ENCODE measurements around the gene GLIS2.

GLIS2 gene

DNA sequence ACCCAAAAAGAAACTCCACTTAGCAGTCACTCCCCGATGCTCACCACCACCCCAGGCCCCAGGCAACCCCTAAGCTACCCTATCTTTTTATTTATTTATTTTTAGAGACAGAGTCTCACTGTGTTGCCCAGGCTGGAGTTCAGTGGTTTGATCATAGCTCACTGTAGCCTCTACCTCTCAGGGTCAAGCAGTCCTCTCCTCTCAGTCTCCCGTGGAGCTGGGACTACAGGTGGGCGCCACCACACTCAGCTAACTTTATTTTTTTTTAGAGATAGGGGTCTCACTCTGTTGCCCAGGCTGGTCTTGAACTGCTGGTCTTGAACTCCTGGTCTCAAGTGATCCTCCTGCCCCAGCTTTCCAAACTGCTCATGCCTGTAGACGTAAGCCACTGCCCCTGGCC, 14.7 kb upstream of the GLIS2 start:
- FAIRE-seq, result no peak
- no peak for TF ChIP-seq POLR2AphosphoS5 (IDR thresholded peaks at IDR 0.05; ENCODE audit: low read depth, low read length)
- TF ChIP-seq POLR2A (IDR thresholded peaks at IDR 0.05; ENCODE audit: low read depth, low read length), result no peak
- no peak for TF ChIP-seq TAF1 (IDR thresholded peaks at IDR 0.05; ENCODE audit: borderline replicate concordance, low read depth, low read length)
- no peak for DNase-seq (ENCODE audit: insufficient read length)

DNA sequence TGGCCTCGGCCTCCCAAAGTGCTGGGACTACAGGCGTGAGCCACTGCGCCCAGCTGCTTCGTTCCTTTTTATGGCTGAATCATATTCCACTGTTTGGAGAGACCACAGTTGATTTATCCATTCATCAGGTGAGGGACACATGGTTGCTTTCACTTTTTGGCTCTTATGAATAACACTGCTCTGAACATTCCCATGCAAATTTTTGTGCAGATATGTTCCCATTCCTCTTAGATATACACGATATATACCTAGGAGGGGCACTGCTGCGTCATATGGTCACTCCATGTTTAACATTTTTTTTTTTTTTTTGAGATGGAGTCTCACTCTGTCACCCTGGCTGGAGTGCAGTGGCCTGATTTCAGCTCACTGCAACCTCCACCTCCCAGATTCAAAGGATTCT, 13.9 kb upstream of the GLIS2 start:
- no peak for DNase-seq (ENCODE audit: insufficient read length)
- TF ChIP-seq TAF1 (IDR thresholded peaks at IDR 0.05; ENCODE audit: borderline replicate concordance, low read depth, low read length) (no peak), POLR2A (IDR thresholded peaks at IDR 0.05; ENCODE audit: low read depth, low read length) (no peak), POLR2AphosphoS5 (IDR thresholded peaks at IDR 0.05; ENCODE audit: low read depth, low read length) (no peak)
- FAIRE-seq, result no peak

DNA sequence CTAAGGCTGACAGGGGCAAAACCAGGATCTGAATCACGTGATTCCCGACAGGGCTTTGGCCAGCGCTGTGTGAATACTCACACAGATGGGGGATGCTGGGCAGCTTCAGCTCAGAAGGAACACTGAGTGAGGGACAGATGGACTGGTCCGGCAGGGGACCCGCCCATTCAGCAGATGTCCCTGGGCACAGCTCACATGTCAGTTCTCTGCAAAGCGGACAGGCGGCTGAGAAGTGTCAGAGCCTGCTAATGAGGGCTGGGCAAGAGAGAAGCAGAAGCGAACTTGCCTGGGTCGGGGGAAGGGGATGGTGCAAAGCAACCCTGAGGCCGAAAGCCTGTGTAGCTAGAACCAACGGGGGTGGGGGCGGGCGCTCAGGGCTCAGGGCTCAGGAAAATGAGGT, 11.9 kb upstream of the GLIS2 start:
- no peak for DNase-seq (ENCODE audit: insufficient read length)
- FAIRE-seq, result no peak
- TF ChIP-seq POLR2A (IDR thresholded peaks at IDR 0.05; ENCODE audit: low read depth, low read length) (no peak), POLR2AphosphoS5 (IDR thresholded peaks at IDR 0.05; ENCODE audit: low read depth, low read length) (no peak)

DNA sequence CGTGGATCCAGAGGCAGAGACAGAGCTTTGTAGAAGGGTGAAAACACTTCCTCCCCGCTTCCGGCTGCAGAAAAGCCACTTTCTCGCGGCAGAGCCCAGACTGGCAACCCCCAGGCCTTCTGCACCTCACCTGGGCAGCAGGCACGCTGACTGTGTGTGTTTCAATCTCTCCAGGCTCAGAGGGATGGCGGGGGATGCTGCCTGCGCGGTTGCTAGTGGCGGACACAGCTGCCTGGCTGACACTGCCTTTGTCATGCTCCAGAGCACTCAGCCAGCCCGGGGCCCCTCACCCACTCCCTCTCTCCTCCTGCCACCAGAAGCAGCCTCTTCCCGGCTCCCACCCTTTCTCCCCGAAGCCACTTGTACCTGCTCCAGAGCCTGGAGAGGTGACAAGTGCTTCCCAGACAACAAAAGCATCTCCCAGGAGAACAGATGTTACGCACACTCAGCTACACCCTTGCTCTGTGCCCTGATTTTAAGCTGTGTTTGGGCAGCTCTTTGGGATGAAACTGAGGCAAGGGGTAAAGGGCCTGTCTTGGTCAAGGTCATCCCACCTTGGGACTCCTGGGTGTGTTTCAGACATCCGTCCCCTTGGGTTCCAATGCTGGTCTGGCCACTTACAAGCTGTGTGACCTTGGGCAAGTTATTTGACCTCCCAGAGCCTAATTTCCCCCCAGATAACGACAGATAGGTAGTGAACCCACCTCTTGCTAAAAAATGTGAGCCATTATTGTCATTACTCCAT, 9.2 kb upstream of the GLIS2 start:
- FAIRE-seq, result peak; percentile 61

DNA sequence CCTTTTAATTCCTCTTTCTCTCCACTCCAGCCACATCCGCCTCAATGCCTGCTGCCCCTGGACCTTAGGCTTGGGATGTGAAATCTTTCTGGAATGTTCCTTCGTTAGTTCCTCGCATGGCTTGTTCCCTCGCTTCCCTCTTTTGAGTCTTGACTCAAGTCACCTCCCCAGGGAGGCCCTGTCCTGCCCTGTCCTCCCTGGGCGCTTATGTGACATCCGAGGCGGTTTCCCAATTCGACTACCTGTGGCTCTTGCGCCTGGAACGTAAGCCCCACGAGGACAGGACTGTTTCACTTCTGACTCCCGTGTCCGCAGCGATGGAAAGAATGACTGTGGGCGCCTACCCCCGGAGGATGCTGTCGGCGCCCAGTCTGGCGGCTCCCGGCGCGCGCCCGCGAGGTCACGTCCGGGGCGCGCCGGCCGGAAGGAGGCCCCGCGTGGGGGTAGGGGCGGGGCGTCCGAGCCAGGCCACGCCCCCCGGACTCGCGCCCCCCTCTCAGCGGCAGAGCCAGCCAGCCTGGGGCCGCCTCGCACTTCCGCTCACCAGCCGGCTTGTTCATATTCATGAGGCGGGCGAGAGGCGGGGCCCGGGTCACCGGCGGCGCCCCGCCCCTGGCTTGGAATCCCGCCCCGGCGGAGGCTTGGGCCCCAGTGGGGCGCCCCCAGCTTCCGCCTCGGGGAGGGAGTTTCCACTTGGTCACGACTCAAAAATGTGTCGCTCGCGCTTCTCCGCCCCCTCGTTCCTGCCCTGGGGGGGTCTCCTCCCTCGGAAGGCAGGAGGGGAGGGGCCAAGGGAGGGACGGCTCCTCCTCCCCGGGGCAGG, 8.4 kb upstream of the GLIS2 start:
- DNase-seq (ENCODE audit: insufficient read length) (peak; percentile 97), FAIRE-seq (peak; percentile 93)
- peak; percentile 58 for TF ChIP-seq TAF1 (IDR thresholded peaks at IDR 0.05; ENCODE audit: borderline replicate concordance, low read depth, low read length)
- peak; percentile 79 for TF ChIP-seq POLR2A (IDR thresholded peaks at IDR 0.05; ENCODE audit: low read depth, low read length)
- peak; percentile 81 for TF ChIP-seq POLR2AphosphoS5 (IDR thresholded peaks at IDR 0.05; ENCODE audit: low read depth, low read length)

More for the DNA sequence above, 9.2 kb upstream of the GLIS2 start:
- no peak for DNase-seq (ENCODE audit: insufficient read length)
- TF ChIP-seq POLR2A (IDR thresholded peaks at IDR 0.05; ENCODE audit: low read depth, low read length), result peak; percentile 34; the same call in 1 of the 2 replicates
- TF ChIP-seq TAF1 (IDR thresholded peaks at IDR 0.05; ENCODE audit: borderline replicate concordance, low read depth, low read length), result no peak
- TF ChIP-seq POLR2AphosphoS5 (IDR thresholded peaks at IDR 0.05; ENCODE audit: low read depth, low read length), result no peak

DNA sequence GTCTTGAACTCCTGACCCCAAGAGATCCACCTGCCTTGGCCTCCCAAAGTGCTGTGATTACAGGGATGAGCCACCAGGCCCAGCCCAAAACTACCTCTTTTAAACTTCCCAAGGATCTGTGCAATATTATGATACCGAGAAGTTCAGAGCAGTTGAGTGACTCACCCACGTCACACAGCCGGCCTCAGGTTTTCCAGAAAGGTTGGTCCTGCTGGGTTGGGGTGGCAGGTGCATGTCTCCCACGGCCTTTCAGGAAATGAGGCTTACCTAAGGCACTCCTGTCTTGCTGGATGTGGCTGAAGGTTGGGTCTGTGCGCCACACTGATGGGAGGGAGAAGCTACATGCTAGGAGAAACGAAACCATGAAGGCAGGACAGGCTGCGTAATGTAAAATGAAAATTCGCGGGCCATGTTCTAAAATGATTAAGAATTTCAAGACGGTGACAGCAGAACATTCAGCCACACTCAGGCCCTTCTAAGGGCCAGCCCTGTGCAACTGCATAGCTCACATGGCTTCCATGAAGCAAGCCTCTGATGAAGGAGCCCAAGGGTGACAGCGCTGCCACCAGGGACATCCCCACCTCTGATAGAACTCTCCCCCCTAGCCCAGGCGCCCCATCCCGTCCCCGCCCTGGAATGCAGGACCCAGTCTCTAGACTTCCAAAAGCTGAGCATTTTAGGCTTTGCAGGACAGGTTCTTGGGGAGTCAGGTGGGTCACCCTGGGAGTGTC, 6.6 kb upstream of the GLIS2 start:
- no peak for DNase-seq (ENCODE audit: insufficient read length)
- TF ChIP-seq POLR2AphosphoS5 (IDR thresholded peaks at IDR 0.05; ENCODE audit: low read depth, low read length), result no peak
- no peak for TF ChIP-seq TAF1 (IDR thresholded peaks at IDR 0.05; ENCODE audit: borderline replicate concordance, low read depth, low read length)
- no peak for TF ChIP-seq POLR2A (IDR thresholded peaks at IDR 0.05; ENCODE audit: low read depth, low read length)
- FAIRE-seq, result no peak

DNA sequence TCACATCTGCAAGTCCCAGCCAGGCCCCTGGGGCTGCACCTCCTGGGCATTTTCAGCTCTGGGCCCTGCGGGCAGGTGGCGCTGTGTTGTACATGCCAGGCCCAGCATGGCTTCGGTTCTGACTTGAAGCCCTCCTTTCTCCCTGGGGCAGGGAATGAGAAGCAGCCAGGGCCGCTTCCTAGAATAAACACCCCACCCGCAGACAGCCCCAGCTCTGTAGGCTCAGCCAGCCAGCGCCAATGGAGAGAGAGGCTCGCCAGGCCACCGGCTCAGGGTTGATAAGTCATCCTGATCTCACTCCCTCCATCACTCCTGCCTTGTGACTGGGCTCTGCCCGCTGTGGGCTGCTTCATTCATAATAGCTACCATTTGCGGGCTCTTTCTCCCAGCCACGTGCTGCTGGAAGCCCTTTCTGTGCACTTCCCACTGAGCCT, 6.0 kb upstream of the GLIS2 start:
- TF ChIP-seq TAF1 (IDR thresholded peaks at IDR 0.05; ENCODE audit: borderline replicate concordance, low read depth, low read length) (no peak), POLR2AphosphoS5 (IDR thresholded peaks at IDR 0.05; ENCODE audit: low read depth, low read length) (no peak), POLR2A (IDR thresholded peaks at IDR 0.05; ENCODE audit: low read depth, low read length) (no peak)
- no peak for FAIRE-seq
- DNase-seq (ENCODE audit: insufficient read length), result peak; percentile 64

DNA sequence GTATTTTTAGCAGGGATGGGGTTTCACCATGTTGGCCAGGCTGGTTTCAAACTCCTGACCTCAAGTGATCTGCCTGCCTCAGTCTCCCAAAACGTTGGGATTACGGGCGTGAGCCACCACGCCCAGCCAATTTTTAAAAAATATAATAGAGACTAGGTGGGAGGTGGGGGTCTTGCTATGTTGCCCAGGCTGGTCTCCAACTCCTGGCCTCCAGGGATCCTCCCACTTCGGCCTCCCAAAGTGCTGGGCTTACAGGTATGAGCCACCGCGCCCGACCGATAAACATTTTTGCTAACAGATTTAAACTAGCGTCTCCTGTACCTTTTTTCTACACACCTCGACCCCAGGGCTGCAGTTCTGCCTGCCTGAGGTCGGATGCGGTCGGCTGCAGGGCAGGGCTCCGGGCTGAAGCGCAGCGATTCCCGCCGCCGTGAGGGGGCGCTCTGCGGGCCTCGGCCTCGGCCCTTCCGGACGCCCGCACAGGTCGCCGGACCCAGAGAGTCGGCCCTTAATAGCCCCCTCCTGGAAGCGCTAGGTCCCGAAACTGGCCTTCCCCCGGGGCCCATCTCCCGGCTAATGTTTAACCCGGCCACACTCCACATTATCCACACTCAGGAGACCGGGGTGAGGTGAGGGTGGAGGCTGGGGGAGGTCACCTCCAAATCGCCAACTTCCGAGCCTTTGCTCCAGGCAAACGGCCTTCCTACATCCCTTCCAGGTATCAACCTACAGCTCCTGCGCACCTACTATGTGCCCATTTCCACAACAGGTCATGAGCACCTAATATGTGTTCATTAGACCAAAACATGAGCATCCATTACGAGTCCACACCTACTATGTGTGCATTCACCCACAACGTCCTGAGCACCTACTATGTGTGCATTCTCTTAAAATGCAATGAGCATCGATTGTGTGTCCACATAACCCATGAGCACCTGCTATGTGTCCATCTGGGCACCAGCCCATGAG, 2.0 kb upstream of the GLIS2 start:
- DNase-seq (ENCODE audit: insufficient read length), result peak; percentile 68
- peak; percentile 21 for FAIRE-seq
- no peak for TF ChIP-seq POLR2AphosphoS5 (IDR thresholded peaks at IDR 0.05; ENCODE audit: low read depth, low read length)
- TF ChIP-seq POLR2A (IDR thresholded peaks at IDR 0.05; ENCODE audit: low read depth, low read length), result no peak
- TF ChIP-seq TAF1 (IDR thresholded peaks at IDR 0.05; ENCODE audit: borderline replicate concordance, low read depth, low read length), result no peak

DNA sequence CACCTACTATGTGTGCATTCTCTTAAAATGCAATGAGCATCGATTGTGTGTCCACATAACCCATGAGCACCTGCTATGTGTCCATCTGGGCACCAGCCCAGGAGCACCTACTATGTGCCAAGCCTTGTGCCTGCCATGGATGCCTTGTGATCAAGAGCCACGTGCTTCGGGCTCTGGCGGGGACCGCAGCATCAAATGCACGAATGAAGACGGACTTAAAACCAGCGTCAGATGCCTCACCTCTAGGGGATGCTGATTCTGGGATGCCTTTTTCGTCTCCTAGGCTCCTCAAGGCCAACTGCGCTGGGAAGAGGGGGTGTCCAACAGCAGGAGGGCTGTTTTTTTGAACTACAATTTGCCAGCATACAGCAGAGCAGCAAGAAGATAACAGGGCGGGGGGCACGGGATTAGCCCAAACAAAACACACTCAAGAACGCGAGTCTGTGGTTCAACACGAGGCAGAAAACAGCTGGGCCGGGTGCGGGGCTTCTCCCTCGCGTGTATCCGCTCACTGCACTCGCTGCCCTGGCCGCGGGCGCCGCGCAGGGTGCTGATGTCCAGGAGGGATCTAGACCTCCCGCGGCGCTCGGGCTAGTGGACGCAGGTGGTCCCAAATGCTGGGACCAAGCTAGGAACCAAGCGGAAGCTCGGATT, 1.2 kb upstream of the GLIS2 start:
- no peak for DNase-seq (ENCODE audit: insufficient read length)
- peak; percentile 65 for FAIRE-seq
- TF ChIP-seq TAF1 (IDR thresholded peaks at IDR 0.05; ENCODE audit: borderline replicate concordance, low read depth, low read length) (no peak), POLR2A (IDR thresholded peaks at IDR 0.05; ENCODE audit: low read depth, low read length) (no peak), POLR2AphosphoS5 (IDR thresholded peaks at IDR 0.05; ENCODE audit: low read depth, low read length) (no peak)

Measured in GM12892 (cell line).